Stimulated activated CD4-positive, alpha-beta T cell treated with anti-CD3 and anti-CD28 coated beads, Interleukin-4, amount 100 ng/mL, for 48 hours (primary cell): ENCODE measurements around the gene PTPN13.
A peak's percentile ranks its signal among the peaks of the same experiment; 100 is the strongest.

Experiments
- DNase-seq, 2 donors: peaks; one replicate each; pipeline ENCODE4 v3.0.0-alpha.2; 2020; ENCODE audit warnings: low read depth in 2 of 2

The PTPN13 gene

DNA sequence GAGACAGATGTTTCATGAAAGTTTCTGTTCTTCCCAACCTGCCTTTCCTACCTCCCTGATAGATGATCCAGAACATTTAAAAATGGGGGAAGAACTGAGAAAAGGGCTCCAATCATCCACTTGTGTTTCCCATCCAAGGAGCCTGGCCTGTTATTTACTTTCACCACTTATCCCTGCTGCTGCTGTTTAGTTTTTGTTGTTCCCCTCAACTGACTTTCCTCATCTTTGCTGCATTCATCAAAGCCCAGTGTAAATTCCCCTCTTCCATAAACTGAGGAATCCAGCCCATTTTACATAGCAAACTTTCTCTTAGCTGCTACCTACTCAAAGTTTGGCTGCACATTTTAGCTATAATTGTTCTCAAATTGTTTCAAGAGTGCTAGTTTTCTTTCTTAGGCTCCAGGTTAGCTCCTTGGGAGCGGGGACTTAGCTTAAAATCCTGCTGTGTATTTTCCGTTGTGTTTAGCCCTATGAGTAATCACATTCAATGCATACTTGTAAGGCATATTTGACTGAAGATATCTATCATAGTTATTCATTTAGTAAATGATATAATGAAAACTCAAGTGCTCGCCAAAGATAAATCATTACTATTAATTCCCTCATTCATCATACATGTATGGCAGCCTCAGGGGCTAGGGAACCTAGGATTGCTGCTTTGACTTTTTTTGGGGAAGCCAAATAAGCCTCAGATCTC is 1.4 kb upstream of the PTPN13 start:
- no peak for DNase-seq

DNA sequence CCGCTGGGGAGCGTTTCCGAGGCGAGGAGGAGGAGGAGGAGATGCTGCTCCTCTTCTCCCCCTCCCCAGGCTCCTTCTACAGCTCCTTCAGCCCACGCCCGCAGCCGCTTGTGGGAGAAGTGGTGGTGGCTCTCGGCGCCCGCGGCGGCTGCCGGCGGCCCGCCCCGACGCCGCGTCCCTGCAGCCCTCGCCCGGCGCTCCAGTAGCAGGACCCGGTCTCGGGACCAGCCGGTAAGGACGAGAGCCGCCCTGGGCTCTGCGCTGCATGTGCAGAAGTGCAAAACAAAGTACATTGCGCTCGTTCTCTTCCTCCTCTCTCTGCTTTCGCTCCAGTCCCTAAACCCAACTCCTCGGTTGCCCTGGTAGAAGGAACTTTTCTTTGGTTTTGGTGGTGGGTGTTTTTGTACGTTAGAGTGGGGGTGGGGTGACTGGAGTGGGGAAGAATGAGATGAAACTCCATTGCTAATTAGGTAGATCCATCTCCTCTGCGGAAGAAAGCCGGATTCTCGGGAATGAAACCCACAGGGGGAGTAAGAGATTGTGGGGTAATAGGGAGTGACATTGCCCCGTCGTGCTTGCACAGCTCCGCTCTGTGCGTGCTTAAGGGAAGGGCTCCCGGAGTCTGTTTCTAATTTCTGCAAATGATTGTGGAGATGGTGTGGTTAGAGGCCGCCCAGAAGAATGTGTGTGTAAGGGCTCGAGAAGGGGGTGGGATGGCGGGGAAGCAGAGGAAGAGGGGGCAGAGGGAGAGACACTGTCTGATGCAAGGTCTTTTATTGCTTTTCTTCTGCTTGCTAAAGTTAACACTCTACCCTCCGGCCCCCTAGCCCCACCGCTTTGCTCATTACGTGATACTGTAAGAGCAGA is 677 bp downstream of the PTPN13 start:
- DNase-seq, result peak in 1 of 2 donors; percentile 2

DNA sequence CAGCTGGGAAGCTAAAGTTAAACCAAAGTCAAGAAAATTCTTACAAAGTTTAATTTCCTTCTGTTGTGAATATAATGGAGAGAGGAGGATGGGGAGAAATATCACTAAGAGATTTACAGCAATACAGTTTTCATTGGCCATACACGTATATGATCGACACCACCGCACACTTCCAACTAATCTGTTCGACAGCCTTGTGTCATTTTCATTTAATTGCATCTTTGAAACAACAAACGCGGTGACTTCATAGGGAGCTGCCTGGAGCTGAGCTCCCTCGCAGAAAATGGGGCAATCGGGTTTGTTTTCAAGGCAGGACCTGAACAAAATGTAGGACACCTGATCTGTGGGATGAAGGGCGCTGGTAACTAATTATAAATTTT is 1.3 kb downstream of the PTPN13 start:
- no peak for DNase-seq

DNA sequence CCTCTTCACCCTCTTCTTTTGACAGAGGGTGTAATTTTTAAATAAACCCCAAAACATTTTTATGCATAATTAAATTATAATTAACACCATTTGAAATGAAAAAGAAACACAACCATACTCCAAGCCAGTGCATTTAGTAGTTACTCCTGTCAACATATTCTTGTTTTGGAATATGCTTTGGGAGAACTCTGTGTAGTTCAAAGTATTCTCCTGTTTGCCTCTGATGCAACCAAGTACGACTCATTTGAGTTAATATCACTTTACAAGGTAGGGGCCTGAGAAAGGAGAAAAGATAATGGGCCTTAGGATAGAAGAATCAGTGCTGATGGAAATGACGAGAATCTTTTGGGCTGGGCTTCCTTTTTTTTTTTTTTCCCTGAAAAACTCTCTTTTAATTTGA is 2.7 kb downstream of the PTPN13 start:
- DNase-seq, result no peak

DNA sequence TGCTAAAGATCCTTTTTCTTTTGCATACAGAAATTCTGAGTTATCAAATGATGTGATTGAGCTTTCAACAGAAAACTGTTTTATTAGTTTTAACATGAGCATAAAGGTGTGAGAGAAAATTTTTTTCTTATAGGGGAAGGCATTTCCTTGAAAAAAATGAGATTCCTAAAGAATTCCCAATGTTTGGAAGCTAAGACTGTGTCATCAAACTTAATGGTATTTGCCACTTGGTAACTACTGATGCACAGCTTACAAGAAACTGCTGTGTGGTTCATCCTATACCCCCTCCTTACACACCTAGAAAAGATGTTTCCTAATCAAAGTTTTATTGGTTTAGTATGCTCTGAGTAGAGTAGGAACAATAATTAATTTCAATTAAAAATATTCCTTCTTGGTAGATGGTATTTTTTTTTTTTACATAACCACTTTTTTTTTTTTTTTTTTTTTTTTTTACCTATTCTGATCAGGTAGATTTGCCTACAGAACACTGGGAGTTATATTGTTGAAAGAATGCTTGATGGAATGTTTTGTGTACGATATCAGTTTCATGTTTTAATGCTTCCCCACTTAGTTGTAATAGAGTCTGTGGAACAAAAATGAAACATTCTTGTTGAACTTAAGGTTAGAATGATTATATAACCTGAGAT is 6.0 kb downstream of the PTPN13 start:
- no peak for DNase-seq

DNA sequence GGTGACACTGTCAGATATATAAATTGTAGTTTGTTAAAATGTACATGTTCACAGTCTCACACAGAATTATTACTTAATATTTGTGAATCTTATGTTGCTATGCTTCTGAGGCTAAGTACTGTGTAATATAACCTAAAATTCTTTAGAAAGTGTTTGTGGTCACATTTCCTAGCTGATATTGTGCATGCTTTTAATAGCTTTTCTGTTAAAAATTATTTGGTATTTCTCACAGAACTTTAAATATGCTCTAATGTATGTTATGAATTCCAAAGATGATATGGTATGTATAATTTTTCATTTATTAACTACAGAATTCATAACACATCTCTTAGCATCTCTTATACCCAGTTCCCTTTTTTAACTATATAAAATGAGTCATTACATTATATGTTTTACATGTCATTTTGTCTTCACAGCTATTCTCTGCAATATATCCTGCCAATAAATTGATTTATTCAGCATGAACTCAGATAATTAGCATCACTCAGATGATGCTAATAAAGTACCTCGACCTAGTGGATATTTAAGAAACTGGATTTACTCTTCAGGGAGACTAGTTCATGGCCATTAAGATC is 9.3 kb downstream of the PTPN13 start:
- no peak for DNase-seq

DNA sequence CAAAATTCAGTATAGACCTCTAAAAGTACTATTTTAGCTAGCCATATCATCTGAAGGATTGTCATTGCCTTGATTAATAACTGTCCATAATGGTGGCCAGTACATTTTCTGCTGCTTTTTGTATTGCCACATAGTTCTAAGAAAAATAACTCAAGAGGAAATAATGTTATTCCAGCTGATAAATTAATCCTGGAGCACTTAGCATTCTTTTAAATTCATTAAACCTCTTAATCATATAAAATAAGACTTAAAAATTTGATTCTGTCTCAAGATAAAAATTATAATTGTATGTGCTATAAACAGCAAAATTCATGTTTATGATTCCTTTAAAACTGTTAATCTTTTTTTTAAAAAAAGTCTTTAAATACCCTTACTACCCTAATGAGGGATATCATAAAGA is 12.7 kb downstream of the PTPN13 start:
- no peak for DNase-seq

DNA sequence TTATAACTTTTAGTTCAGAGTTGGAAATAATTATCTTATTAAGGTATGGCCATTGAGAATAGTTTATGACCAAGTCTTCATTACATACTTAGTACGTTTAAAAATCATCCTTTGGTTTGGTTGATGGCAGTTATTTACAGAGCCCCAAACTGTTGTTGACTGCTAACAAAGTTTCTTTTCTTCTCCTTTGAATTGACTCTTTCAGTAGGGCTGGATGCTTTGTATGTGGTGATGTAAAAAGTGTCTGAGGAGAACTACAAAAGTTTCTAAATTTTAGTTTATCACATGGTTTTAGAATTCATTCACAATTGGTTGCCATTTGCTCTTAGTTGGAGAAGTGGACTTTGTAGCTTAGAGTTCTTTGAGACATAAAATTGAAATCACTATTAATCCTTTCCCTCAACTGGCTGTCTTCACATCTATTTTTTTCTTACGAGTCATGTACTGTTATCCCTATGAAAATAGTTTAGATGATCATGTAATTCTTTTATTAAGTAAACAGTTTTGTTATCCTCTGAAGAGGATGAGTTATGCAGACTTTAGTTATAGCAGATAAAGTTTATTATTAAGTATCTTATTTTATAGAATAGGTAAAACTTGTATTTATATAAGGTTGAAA is 14.8 kb downstream of the PTPN13 start:
- no peak for DNase-seq

DNA sequence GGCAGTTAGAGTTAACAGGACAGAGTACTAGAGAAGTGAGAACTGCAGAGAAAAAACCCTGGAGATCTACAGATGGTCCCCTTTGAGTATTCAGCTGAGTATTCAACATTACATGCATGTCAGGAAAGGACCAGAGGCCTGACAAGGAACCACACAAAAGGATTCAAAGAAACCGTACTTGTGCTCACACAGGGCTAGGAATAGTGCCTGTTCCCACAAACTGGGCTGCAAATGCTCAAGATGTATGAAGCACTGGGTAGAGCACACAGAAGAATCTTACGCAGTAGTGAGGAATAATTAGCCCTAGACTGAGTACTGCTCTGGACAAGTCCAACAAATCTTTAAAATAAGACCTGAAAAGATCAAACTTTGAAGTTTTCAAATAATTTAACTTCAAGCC is 17.6 kb downstream of the PTPN13 start:
- no peak for DNase-seq

DNA sequence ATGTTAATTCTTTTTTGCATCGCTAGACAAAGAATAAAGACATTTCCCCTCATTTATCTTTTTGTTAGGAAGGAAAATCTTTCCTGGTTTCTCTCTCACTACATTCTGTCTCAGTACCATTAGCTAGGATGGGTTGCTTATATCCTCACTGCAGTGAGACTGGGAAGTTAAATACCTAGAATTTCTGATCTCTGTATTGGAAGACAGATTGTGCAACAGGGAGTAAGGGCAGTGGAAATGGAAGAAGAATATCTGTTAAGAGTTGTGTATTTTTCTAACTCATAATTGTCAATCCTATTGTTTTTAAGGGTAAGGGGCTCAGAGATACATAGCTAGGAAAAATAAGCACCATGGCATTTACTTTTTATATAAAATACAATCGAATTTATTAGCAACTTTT is 19.6 kb downstream of the PTPN13 start:
- no peak for DNase-seq

DNA sequence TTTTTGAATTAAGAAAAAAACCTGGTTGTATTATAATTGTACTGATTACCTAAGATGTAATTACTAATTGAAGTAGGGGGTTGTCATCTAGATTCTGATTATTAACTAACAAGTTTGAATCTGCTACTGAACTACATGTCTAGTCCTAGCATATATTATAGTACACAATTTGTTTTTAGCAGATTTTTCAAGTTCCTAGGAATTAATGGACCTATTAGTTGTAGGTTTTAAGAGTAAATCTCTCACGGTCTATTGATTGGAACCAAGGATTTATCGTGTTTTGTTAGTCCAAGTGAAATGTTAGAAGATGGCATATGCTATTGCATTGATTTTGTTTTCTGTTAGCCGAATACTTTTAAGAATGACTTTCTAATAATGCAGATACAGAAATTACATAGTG is 20.8 kb downstream of the PTPN13 start:
- DNase-seq, result no peak

DNA sequence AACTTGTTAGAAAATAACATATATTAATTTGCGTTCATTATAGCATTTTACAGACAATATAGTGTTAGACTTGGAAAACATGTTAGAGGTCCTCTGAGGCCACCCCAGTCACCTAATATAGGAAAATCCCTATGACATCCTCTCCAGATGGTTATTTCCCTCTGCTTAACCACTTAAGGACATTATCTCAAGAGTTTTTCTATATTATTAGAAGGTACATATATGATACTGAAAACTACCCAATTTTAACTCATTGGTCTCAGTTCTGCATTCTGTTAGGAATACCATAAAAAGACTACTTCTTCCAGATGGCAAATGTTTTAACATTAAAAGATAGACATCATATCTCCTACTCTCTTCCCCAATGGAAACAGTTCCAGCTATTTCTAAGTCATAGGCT is 21.4 kb downstream of the PTPN13 start:
- no peak for DNase-seq

DNA sequence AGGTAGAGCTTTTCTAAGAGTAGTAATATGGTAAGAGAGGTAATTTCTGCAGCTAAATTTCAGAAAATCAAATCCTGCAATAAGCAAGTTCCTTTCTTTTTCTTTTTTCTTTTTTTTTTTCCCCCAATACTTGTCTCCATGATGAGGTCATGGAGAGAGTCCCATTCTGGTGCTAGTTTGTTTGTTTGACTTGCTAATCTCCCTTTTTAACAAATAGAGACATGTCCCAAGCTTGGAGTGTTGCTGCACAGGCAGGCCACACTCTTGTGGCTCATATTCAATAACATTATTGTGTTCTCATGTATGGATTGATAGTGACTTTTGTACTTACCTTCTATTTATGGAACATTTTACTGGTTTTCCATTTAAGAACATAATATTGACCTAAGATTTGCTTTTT is 25.5 kb downstream of the PTPN13 start:
- no peak for DNase-seq

DNA sequence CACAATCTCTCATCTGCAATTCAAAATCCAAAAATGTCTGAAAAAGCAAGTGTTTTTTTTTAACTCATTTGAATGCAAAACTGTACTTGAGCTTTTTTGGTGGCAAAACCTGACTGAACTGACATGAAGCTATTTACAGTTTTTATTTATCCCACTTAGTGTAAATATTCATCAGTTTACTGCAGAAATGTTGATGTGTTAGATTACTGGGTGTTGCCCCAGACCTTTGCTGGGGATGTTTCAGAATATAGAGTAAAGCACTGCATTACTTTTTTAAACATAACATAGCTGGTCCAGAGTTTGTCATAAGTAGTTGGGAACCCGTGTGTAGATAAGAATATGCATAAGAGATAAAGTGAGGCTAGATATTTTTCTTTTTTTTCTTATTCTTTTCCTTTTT is 27.3 kb downstream of the PTPN13 start:
- DNase-seq, result no peak

DNA sequence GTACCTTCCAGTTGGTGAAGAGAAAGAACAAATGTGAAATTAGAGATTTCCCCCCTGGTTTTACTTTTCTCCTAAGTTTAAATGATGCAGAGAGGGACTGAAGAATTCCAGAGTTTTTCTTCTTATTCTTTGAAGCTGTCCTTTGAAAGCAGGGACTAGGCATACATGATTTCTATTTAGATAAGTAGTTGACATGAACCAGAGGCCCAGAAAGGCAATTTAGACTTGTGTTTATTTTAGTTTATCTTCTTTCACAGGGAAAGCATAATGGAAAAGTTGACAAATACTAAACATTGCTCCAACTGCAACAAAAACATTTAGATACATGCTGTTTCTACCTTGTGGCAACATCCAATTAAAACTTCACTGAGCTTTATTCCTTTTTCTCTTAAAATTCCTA is 32.0 kb downstream of the PTPN13 start:
- no peak for DNase-seq

DNA sequence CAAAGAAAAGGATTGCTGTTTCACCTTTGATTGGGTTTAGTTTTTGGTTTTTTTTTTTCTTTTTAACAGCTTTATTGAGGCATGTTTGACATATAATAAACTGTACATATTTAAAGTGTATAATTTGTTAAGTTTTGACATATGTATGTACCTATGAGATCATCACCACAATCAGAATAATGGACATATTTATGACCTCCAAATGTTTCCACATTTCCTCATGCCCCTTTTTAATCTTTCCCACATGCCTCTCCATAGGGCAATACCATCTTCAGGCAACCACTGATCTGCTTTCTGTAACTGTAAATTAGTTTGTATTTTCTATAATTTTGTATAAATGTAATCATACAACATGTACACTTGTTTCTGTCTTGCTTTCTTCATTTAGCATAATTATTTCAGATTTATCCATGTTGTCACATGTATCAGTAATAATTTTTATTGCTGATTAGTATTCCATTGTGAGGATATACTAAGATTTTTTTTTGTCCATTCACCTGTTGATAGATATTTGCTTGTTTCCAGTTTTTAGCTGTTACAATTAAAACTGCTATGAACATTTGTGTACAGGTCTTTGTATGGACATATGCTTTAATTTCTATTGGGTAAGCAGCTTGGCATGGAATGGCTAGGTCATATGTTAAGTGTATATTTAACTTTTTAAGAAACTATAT is 33.5 kb downstream of the PTPN13 start:
- DNase-seq, result no peak

DNA sequence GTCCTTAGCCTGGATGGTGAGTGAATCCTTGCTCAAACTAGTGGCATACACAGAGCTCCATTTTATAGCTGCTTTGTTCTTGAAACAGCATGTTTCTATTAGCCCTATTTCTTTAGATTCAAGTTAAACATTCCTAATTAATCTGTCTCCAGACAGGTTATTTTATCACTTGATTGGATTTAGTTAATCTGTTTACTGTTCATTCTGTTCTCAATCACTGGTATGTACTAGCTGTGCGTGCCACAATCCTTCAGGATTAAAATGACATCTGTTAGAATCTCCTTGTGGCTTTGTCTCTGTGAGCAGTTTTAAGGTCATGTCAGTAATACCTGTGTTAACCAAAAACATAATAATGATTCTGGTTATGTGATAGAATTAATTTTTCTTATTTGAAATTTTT is 36.5 kb downstream of the PTPN13 start:
- no peak for DNase-seq

DNA sequence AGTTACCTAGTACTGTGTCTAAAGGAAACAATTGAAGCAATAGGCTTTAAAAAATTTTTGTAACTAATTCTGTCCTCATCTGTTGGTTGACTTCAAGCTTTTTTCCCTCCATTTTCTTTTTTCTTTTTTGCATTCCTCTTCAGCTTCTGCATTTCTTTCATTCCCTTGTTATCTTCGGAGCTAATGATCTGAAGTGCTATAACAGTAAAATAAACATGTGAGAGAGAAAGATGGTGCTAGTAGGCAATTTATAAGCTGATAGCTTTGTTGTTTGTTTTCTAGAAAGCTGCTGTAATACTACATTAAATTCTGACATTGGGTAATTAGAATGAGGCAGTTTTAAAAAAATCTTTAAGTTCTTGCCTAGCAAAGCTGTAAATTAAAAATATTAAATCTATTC is 37.1 kb downstream of the PTPN13 start:
- DNase-seq, result no peak

DNA sequence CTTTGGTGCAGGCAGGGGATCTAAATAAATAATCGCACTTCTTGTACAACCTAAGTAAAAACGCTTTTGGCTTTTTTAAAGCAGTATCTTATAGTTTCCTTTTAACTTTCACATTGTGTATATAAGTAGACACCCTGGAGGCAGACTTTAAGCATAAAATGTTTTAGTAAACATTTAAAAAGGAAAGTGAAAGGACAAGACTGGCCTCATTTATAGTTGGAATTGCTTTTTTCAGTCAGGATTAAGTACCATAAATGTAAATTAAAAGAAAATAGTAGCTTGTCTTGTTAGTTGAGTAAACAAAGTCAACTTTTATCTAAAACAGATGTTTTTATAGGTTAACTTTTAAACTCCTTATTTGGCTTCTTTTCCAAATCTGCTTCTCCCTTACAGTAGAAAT is 39.7 kb downstream of the PTPN13 start:
- no peak for DNase-seq

DNA sequence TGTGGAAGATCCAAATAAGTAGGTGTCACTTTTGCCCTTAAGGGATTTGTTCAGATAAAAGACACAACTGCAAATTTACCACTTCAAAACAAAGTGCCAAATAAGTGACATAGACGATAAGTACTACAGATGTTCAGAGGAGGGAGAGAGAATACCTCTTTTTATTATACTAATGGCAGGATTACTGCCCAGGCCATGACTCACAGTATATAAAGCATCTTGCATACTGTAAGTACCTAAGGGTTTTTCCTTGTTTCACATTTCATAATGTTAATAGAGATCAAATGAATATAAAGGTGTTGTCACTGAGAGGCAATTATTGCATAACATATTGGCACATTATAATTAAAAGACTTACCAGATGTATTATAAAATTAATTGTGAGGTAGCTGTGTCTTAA is 46.4 kb downstream of the PTPN13 start:
- DNase-seq, result no peak

DNA sequence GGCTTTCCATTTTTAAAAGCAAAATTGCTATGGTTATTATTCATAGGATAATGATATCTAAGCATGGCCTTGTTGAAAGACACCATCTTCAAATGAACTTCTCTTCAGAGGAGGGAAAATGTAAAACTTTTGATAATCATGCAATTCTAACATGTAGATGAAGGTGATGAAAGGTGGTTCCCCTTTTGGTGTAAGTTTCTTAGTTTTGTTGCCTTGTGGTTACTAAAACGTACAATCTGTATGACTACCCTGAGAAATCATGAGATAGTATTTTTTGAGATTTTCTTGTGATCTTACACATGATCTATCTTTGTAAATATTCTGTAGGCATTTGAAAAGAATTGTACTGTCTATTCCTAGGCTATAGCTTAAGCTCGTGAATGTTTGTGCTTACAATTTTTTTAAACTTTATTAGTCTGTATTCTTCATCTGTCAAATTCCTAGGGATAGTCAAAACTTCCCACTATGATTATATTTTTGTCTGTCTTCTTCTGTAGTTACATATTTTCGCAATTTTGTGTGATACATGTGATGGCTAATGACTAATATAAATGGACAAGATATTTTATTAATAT is 47.5 kb downstream of the PTPN13 start:
- no peak for DNase-seq
